Liver (tissue), 2 donors: ENCODE measurements around the gene CAPN1.
"Not testable (repeated sequence)": the region's sequence is repeated elsewhere in the genome, so short reads cannot be mapped to it uniquely, and the experiment has no call there.

Experiments
- CTCF ChIP-seq: fragments of 150-350 bp; IDR thresholded peaks from 2 replicates; pipeline ENCODE4 v1.5.1; 2017; ENCODE audit warnings: improper control_type of control experiment, low read depth, low read length; ENCODE audit not compliant: missing input control
- REST ChIP-seq: IDR thresholded peaks from 2 replicates; pipeline ENCODE4 v1.6.1; 2016; ENCODE audit warnings: antibody characterized with exemption, mild to moderate bottlenecking
- donor health status: healthy.

- TF ChIP-seq CTCF, REST: not testable (repeated sequence)
These were observed 7.1 kb upstream of the CAPN1 start for GRCh38 chr11:65174571-65175010.
